Measurements from ENCODE around the gene NUDT13.

DNA sequence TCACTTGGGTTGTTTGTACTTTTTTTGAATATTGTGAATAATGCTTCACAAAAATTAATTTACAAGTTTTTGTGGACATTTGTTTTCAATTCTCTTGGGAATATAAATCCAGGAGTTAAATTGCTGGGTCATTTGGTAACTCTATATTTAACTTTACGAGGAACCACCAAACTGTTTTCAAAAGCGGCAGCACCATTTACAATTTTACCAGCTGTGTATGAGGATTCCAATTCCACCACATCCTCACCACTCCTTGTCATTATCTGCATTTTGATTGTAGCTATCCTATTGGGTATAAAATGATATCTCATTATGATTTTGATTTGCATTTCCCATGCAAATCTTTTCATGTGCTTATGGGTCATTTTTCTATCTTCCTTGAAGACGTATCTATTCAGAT lies 4.0 kb upstream of the NUDT13 start:
- TF ChIP-seq, protein P1, sequence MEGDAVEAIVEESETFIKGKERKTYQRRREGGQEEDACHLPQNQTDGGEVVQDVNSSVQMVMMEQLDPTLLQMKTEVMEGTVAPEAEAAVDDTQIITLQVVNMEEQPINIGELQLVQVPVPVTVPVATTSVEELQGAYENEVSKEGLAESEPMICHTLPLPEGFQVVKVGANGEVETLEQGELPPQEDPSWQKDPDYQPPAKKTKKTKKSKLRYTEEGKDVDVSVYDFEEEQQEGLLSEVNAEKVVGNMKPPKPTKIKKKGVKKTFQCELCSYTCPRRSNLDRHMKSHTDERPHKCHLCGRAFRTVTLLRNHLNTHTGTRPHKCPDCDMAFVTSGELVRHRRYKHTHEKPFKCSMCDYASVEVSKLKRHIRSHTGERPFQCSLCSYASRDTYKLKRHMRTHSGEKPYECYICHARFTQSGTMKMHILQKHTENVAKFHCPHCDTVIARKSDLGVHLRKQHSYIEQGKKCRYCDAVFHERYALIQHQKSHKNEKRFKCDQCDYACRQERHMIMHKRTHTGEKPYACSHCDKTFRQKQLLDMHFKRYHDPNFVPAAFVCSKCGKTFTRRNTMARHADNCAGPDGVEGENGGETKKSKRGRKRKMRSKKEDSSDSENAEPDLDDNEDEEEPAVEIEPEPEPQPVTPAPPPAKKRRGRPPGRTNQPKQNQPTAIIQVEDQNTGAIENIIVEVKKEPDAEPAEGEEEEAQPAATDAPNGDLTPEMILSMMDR (IDR thresholded peaks at IDR 0.05; ENCODE audit: low read length), result no peak
- no peak for TF ChIP-seq EZH2phosphoT487 (IDR thresholded peaks at IDR 0.05; ENCODE audit: low read length)
- no peak for TF ChIP-seq EZH2 (optimal IDR thresholded peaks at IDR 0.05; ENCODE audit: low read depth, low read length)
